ENCODE measurements around the gene EDIL3. TPM values are rescaled to one million over a fixed set of nuclear protein-coding genes. Genes with fewer than 3 reads are reported as not detected.

EDIL3 gene
- total RNA-seq, 6 donors from 2014 or later = 14.7 to 40.1 (median 17.7) TPM

DNA sequence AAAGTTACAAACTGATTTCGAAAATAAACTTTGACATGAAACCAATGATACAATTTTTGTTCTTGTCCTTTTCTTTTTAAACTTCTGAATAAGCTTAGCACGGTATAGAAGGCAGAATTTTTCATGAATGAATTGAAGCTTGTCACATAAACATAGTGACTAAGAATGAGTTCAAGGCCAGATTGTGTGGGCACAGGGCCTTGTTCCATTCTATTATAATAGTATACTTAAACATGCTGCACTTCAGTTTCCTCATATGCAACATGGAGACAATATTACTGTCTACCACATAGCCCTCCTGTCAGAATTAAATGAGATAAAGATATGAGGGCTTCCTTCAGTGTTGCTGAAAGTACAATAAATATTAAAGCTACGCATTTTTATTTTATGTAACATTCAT lies 459.8 kb downstream of the EDIL3 start:
- TF ChIP-seq POLR2AphosphoS5 (IDR thresholded peaks at IDR 0.05) = no peak
- TF ChIP-seq POLR2A (IDR thresholded peaks at IDR 0.05) = no peak
- no peak for TF ChIP-seq EP300 (IDR thresholded peaks at IDR 0.05)
- TF ChIP-seq, protein P1, sequence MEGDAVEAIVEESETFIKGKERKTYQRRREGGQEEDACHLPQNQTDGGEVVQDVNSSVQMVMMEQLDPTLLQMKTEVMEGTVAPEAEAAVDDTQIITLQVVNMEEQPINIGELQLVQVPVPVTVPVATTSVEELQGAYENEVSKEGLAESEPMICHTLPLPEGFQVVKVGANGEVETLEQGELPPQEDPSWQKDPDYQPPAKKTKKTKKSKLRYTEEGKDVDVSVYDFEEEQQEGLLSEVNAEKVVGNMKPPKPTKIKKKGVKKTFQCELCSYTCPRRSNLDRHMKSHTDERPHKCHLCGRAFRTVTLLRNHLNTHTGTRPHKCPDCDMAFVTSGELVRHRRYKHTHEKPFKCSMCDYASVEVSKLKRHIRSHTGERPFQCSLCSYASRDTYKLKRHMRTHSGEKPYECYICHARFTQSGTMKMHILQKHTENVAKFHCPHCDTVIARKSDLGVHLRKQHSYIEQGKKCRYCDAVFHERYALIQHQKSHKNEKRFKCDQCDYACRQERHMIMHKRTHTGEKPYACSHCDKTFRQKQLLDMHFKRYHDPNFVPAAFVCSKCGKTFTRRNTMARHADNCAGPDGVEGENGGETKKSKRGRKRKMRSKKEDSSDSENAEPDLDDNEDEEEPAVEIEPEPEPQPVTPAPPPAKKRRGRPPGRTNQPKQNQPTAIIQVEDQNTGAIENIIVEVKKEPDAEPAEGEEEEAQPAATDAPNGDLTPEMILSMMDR (IDR thresholded peaks at IDR 0.05) = no peak
- no peaks in the 10 kb centered on the region for H3K9me3 ChIP-seq
- H3K27me3 ChIP-seq = no peaks in the 10 kb centered on the region
- H3K4me1 ChIP-seq = peaks cover 0 to 12% (median 0%) of the 10 kb centered on the region in 4 donors
- DNase-seq (no peak), ATAC-seq (ENCODE audit: low FRiP score in 2 of 2) (no peak)
- H3K27ac ChIP-seq = no peak overlapping the region
- no peak overlapping the region for H3K4me3 ChIP-seq
- 75 to 84% methylated on average over 3 of the region's 3 CpGs for WGBS, 2 donors
- no peaks in the 10 kb centered on the region for H3K36me3 ChIP-seq

DNA sequence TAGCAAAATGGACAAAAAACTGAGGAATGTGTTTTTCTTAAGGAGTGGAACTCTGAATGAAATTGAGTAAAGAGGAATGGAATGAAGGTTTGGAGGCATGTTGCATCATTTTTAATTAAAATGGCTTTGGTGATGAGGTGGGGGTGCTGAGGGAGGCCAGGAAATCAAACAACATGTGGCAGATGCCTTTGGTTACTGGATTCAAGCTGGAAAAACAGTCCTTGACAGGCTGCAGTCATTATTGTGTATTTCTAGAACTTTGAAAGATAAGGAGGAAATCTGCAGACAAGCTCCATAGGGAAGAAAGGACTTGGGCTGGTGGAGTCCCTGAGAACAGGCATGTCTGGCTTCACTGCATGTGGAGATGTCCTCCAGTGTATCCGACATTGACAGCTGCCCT lies 460.5 kb downstream of the EDIL3 start:
- Histone ChIP-seq H3K36me3 (no peaks in the 10 kb centered on the region), H3K27me3 (no peaks in the 10 kb centered on the region), H3K9me3 (no peaks in the 10 kb centered on the region), H3K4me3 (no peak overlapping the region), H3K27ac (no peak overlapping the region), H3K4me1 (peaks cover 0 to 12% (median 0%) of the 10 kb centered on the region in 4 donors)
- no peak for TF ChIP-seq POLR2A (IDR thresholded peaks at IDR 0.05)
- no peak for TF ChIP-seq POLR2AphosphoS5 (IDR thresholded peaks at IDR 0.05)
- TF ChIP-seq EP300 (IDR thresholded peaks at IDR 0.05) = no peak
- TF ChIP-seq, protein P1 (IDR thresholded peaks at IDR 0.05) = no peak
- ATAC-seq (ENCODE audit: low FRiP score in 2 of 2) = no peak
- DNase-seq = no peak
- whole genome bisulfite sequencing, 2 donors = 60 to 76% methylated on average over 1 of the region's 1 CpG

GRCh38 chr5:83922699-83923098 lies 462.0 kb downstream of the EDIL3 start:
- no peaks in the 10 kb centered on the region for H3K9me3 ChIP-seq
- no peaks in the 10 kb centered on the region for H3K27me3 ChIP-seq
- H3K4me1 ChIP-seq = peaks cover 0 to 12% (median 0%) of the 10 kb centered on the region in 4 donors
- no peaks in the 10 kb centered on the region for H3K36me3 ChIP-seq
- H3K4me3 ChIP-seq = no peak overlapping the region
- TF ChIP-seq POLR2AphosphoS5 (IDR thresholded peaks at IDR 0.05) (no peak), EP300 (IDR thresholded peaks at IDR 0.05) (no peak), POLR2A (IDR thresholded peaks at IDR 0.05) (no peak)
- TF ChIP-seq, protein P1 (IDR thresholded peaks at IDR 0.05) = no peak
- WGBS, 2 donors = 77 to 94% methylated on average over 4 of the region's 4 CpGs
- DNase-seq = no peak
- no peak for ATAC-seq (ENCODE audit: low FRiP score in 2 of 2)
- no peak overlapping the region for H3K27ac ChIP-seq

DNA sequence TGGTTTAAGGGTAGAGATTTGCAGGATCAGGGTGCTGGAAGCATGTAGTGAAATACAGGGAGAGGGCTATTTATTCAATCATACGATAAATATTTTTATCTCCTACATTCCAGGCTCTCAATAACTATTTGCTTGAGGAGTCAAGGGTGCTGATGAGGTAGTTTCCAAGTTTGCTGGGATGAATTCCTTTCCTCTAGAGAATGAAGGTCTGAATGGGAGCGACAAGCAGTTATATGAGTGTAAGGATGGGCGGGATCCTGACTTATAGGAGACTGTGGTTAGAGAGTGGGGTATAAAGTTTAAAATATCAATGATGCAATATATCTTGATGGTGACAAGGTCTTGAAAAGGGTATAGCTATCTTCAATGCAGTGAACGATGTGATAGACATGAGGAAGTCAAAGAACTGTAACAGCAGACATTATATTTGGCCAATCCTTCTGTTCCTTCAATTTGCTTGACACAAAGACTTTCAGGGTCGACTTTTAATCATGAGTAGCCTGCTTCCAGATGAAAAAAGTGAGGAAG lies 462.9 kb downstream of the EDIL3 start:
- H3K27ac ChIP-seq = no peak overlapping the region
- TF ChIP-seq EP300 (IDR thresholded peaks at IDR 0.05) = no peak
- TF ChIP-seq, protein P1 (IDR thresholded peaks at IDR 0.05) = no peak
- no peak for TF ChIP-seq POLR2A (IDR thresholded peaks at IDR 0.05)
- no peak for TF ChIP-seq POLR2AphosphoS5 (IDR thresholded peaks at IDR 0.05)
- no peak for ATAC-seq (ENCODE audit: low FRiP score in 2 of 2)
- H3K9me3 ChIP-seq = no peaks in the 10 kb centered on the region
- WGBS, 2 donors = 71 to 78% methylated on average over 5 of the region's 5 CpGs
- no peak for DNase-seq
- H3K27me3 ChIP-seq = no peaks in the 10 kb centered on the region
- H3K36me3 ChIP-seq = no peaks in the 10 kb centered on the region
- H3K4me3 ChIP-seq = no peak overlapping the region
- H3K4me1 ChIP-seq = peaks cover 0 to 12% (median 0%) of the 10 kb centered on the region in 4 donors

All from upper lobe of left lung (tissue), 6 donors.